H9 (cell line): ENCODE measurements around the gene RNF208. TPM values are rescaled to one million over a fixed set of nuclear protein-coding genes. Genes with fewer than 3 reads are reported as not detected.

Source experiments
- DNase-seq: peaks from one replicate; pipeline ENCODE4 v3.0.0-alpha.2; 2017
- H2AFZ ChIP-seq: one replicate; pipeline ENCODE4 v1.6.1; 2013; ENCODE audit warnings: mild to moderate bottlenecking, low read length, control low read depth, moderate library complexity
- H2AK5ac ChIP-seq: 2 replicates; pipeline ENCODE4 v1.6.1; 2013; ENCODE audit warnings: low read length, control low read depth, mixed read lengths; ENCODE audit not compliant: insufficient read length
- H2BK120ac ChIP-seq: one replicate; pipeline ENCODE4 v1.6.1; 2013; ENCODE audit warnings: low read depth, mild to moderate bottlenecking, low read length, control low read depth, inconsistent platforms; ENCODE audit not compliant: poor library complexity, severe bottlenecking
- H2BK12ac ChIP-seq: 2 replicates; pipeline ENCODE4 v1.6.1; 2013; ENCODE audit warnings: low read length, control low read depth, mixed read lengths, low read depth; ENCODE audit not compliant: insufficient read length
- H2BK15ac ChIP-seq: 2 replicates; pipeline ENCODE4 v1.6.1; 2013; ENCODE audit warnings: low read depth, low read length, control low read depth
- H2BK20ac ChIP-seq: one replicate; pipeline ENCODE4 v1.6.1; 2013; ENCODE audit warnings: low read depth, mild to moderate bottlenecking, low read length, control low read depth, inconsistent platforms; ENCODE audit not compliant: poor library complexity, severe bottlenecking
- H2BK5ac ChIP-seq: 2 replicates; pipeline ENCODE4 v1.6.1; 2013; ENCODE audit warnings: low read length, control low read depth, mixed read lengths; ENCODE audit not compliant: insufficient read length
- H3K14ac ChIP-seq: 2 replicates; pipeline ENCODE4 v1.6.1; 2013; ENCODE audit warnings: low read length, control low read depth; ENCODE audit not compliant: insufficient read depth
- H3K18ac ChIP-seq: 2 replicates; pipeline ENCODE4 v1.6.1; 2013; ENCODE audit warnings: low read depth, mild to moderate bottlenecking, mixed read lengths, low read length, control low read depth; ENCODE audit not compliant: insufficient read length
- H3K23ac ChIP-seq: 2 replicates; pipeline ENCODE4 v1.6.1; 2013; ENCODE audit warnings: low read length, control low read depth, mixed read lengths, low read depth; ENCODE audit not compliant: insufficient read length
- H3K23me2 ChIP-seq: 2 replicates; pipeline ENCODE4 v1.6.1; 2013; ENCODE audit warnings: low read depth, mild to moderate bottlenecking, mixed read lengths, low read length, control low read depth; ENCODE audit not compliant: insufficient read length, poor library complexity, severe bottlenecking
- H3K27ac ChIP-seq: 2 replicates; pipeline ENCODE4 v1.5.1; 2013; ENCODE audit warnings: low read length, control low read depth, mixed read lengths, low read depth; ENCODE audit not compliant: insufficient read length
- H3K27me3 ChIP-seq: 2 replicates; pipeline ENCODE4 v1.6.1; 2013; ENCODE audit warnings: low read length, control low read depth, inconsistent platforms; ENCODE audit not compliant: insufficient read depth
- H3K4ac ChIP-seq: 2 replicates; pipeline ENCODE4 v1.6.1; 2013; ENCODE audit warnings: low read depth, mild to moderate bottlenecking, control low read depth, inconsistent platforms, low read length, moderate library complexity
- H3K4me1 ChIP-seq: 2 replicates; pipeline ENCODE4 v1.6.1; 2013; ENCODE audit warnings: low read length, control low read depth, inconsistent platforms; ENCODE audit not compliant: insufficient read depth
- H3K4me2 ChIP-seq: 2 replicates; pipeline ENCODE4 v1.6.1; 2013; ENCODE audit warnings: low read length, control low read depth, mixed read lengths; ENCODE audit not compliant: insufficient read length, insufficient read depth
- H3K56ac ChIP-seq: 2 replicates; pipeline ENCODE4 v1.6.1; 2013; ENCODE audit warnings: low read depth, mild to moderate bottlenecking, mixed read lengths, low read length, control low read depth; ENCODE audit not compliant: insufficient read length
- H3K79me1 ChIP-seq: 2 replicates; pipeline ENCODE4 v1.6.1; 2013; ENCODE audit warnings: low read depth, mild to moderate bottlenecking, moderate library complexity, low read length, control low read depth, inconsistent platforms; ENCODE audit not compliant: insufficient read depth, poor library complexity, severe bottlenecking
- H3K79me2 ChIP-seq: 2 replicates; pipeline ENCODE4 v1.6.1; 2013; ENCODE audit warnings: low read length, control low read depth, inconsistent platforms; ENCODE audit not compliant: insufficient read depth
- H3K9ac ChIP-seq: 2 replicates; pipeline ENCODE4 v1.6.1; 2013; ENCODE audit warnings: low read length, control low read depth, mixed read lengths; ENCODE audit not compliant: insufficient read length; ENCODE audit errors: extremely low read depth
- H3K9me3 ChIP-seq: one replicate; pipeline ENCODE4 v1.6.1; 2013; ENCODE audit warnings: low read depth, low read length, inconsistent platforms; ENCODE audit not compliant: control insufficient read depth
- H3T11ph ChIP-seq: one replicate; pipeline ENCODE4 v1.6.1; 2013; ENCODE audit warnings: mild to moderate bottlenecking, low read length, control low read depth, inconsistent platforms
- H4K20me1 ChIP-seq: one replicate; pipeline ENCODE4 v1.6.1; 2013; ENCODE audit not compliant: control insufficient read depth, insufficient read length, insufficient read depth
- H4K5ac ChIP-seq: 2 replicates; pipeline ENCODE4 v1.6.1; 2013; ENCODE audit warnings: low read depth, mild to moderate bottlenecking, mixed read lengths, low read length, control low read depth; ENCODE audit not compliant: insufficient read length
- H4K8ac ChIP-seq: replicated peaks from 2 replicates; pipeline ENCODE4 v1.6.1; 2013; ENCODE audit warnings: low read length, control low read depth, mixed read lengths, low read depth; ENCODE audit not compliant: insufficient read length
- H4K91ac ChIP-seq: 2 replicates; pipeline ENCODE4 v1.6.1; 2013; ENCODE audit warnings: low read depth, mild to moderate bottlenecking, moderate library complexity, mixed read lengths, low read length, control low read depth; ENCODE audit not compliant: insufficient read length
- H3K27ac Mint-ChIP-seq, 3 experiments: 2 replicates in 2 of 3; 3 replicates in 1 of 3; pipeline ENCODE4 v1.8.0; 2020 to 2021; ENCODE audit warnings: mixed read lengths in 3 of 3, mild to moderate bottlenecking in 1 of 3, moderate library complexity in 1 of 3
- H3K27me3 Mint-ChIP-seq: 2 replicates; pipeline ENCODE4 v1.8.0; 2021; ENCODE audit warnings: low read depth, mild to moderate bottlenecking, moderate library complexity, mixed read lengths
- H3K36me3 Mint-ChIP-seq, 3 experiments: 2 replicates in 2 of 3; 3 replicates in 1 of 3; pipeline ENCODE4 v1.8.0; 2020 to 2021; ENCODE audit warnings: low read depth in 3 of 3, mixed read lengths in 3 of 3; ENCODE audit not compliant: insufficient read depth in 1 of 3
- H3K4me1 Mint-ChIP-seq, 2 experiments: 2 replicates each; pipeline ENCODE4 v1.8.0; 2020; ENCODE audit warnings: mixed read lengths in 2 of 2
- H3K4me3 Mint-ChIP-seq, 2 experiments: 2 replicates in 1 of 2; 3 replicates in 1 of 2; pipeline ENCODE4 v1.8.0; 2020 to 2021; ENCODE audit warnings: mild to moderate bottlenecking in 2 of 2, mixed read lengths in 2 of 2, moderate library complexity in 1 of 2
- H3K9me3 Mint-ChIP-seq, 2 experiments: 2 replicates in 1 of 2; 3 replicates in 1 of 2; pipeline ENCODE4 v1.8.0; 2020; ENCODE audit warnings: mild to moderate bottlenecking in 2 of 2, mixed read lengths in 2 of 2, moderate library complexity in 1 of 2
- WGBS: extraction: QIAGEN DNeasy Blood & Tissue Kit; methylation state at CpG from one replicate; pipeline ENCODE4 v1.1.7; 2013; ENCODE audit warnings: missing lambda C conversion rate, low lambda C conversion rate, mixed read lengths; ENCODE audit not compliant: insufficient read length; ENCODE audit errors: extremely low coverage; 5-methylcytosine and 5-hydroxymethylcytosine counted together
- total RNA-seq: library from RNA; stranded (reverse); gene quantifications from 2 replicates; pipeline ENCODE4 v1.2.1, GENCODE V29; 2021
- TF ChIP-seq, protein P1 (sequence below): fragments of 200-600 bp; sonication (generic); conservative IDR thresholded peaks from 3 replicates; pipeline ENCODE4 v1.8.0; 2021; ENCODE audit warnings: antibody characterized with exemption, mild to moderate bottlenecking

RNF208 gene
- total RNA-seq, 1 experiment from 2014 or later: 7.7 TPM

DNA sequence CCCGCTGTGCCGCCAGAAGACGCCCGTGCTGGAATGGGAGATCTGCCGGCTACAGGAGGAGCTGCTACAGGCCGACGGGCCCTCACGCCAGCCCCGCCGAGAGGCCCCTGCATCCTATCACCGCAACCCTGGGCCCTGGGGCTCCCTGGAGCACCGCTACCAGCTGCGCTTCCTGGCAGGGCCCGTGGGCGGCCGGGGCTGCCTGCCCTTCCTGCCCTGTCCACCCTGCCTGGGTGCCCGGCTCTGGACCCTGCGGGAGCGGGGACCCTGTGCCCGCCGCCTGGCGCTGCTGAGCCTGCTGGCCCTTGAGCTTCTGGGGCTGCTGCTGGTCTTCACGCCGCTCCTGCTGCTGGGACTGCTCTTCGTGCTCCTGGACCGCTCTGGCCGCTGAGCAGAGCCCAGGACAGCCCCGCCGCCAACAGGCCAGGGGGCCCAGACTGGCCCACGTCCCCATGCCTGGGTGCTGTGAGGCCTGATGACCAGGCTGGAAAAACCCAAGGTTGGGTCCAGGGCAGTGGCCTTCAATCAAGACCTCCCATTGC lies 3.8 kb downstream of the RNF208 start:
- H3K27ac ChIP-seq: no peak overlapping the region
- DNase-seq: no peak

More for the DNA sequence above, 3.8 kb downstream of the RNF208 start:
- Histone ChIP-seq H3K23me2 (peaks cover 9% of the 10 kb centered on the region), H4K91ac (no peak overlapping the region), H3K4me1 (no peaks in the 10 kb centered on the region; the same call in 1 of the 2 replicates), H3K23ac (no peak overlapping the region), H3K9me3 (no peaks in the 10 kb centered on the region), H3K4me2 (no peak overlapping the region), H2BK20ac (no peak overlapping the region), H2AFZ (no peak overlapping the region), H2BK5ac (no peak overlapping the region), H3K27me3 (no peaks in the 10 kb centered on the region), H3K9ac (no peak overlapping the region), H3K79me1 (no peaks in the 10 kb centered on the region), H3K14ac (no peak overlapping the region), H3K4ac (no peak overlapping the region), H3T11ph (no peak overlapping the region), H3K56ac (no peak overlapping the region), H2BK120ac (no peak overlapping the region), H3K18ac (no peak overlapping the region), H4K20me1 (no peaks in the 10 kb centered on the region), H2AK5ac (no peak overlapping the region), H2BK15ac (no peak overlapping the region), H4K8ac (no peak overlapping the region), H4K5ac (no peak overlapping the region), H3K79me2 (no peaks in the 10 kb centered on the region), H2BK12ac (no peak overlapping the region)
- H3K27me3 Mint-ChIP-seq: no peaks in the 10 kb centered on the region
- no peak overlapping the region for H3K4me3 Mint-ChIP-seq
- no peaks in the 10 kb centered on the region for H3K9me3 Mint-ChIP-seq
- H3K36me3 Mint-ChIP-seq: peaks cover 3 to 19% (median 5%) of the 10 kb centered on the region in 3 experiments; a peak in 3 of 7 replicates
- H3K27ac Mint-ChIP-seq: no peak overlapping the region
- H3K4me1 Mint-ChIP-seq: peaks cover 4 to 8% of the 10 kb centered on the region in 2 experiments
- WGBS: no CpG with 5 or more reads among the region's 30 CpGs
- TF ChIP-seq, protein P1, sequence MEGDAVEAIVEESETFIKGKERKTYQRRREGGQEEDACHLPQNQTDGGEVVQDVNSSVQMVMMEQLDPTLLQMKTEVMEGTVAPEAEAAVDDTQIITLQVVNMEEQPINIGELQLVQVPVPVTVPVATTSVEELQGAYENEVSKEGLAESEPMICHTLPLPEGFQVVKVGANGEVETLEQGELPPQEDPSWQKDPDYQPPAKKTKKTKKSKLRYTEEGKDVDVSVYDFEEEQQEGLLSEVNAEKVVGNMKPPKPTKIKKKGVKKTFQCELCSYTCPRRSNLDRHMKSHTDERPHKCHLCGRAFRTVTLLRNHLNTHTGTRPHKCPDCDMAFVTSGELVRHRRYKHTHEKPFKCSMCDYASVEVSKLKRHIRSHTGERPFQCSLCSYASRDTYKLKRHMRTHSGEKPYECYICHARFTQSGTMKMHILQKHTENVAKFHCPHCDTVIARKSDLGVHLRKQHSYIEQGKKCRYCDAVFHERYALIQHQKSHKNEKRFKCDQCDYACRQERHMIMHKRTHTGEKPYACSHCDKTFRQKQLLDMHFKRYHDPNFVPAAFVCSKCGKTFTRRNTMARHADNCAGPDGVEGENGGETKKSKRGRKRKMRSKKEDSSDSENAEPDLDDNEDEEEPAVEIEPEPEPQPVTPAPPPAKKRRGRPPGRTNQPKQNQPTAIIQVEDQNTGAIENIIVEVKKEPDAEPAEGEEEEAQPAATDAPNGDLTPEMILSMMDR: no peak
